Loucy (cell line): ENCODE measurements around the gene MED4.

Experiments
- H2AFZ ChIP-seq: fragments of 200-600 bp; sonication (generic); 2 replicates; pipeline ENCODE4 v1.6.0; 2016; ENCODE audit warnings: antibody characterized with exemption, mild to moderate bottlenecking, low read length, moderate library complexity
- H3F3A ChIP-seq: fragments of 200-600 bp; 2 replicates; pipeline ENCODE4 v1.6.0; 2016; ENCODE audit warnings: antibody characterized with exemption, low read depth, mild to moderate bottlenecking
- H3K27me3 ChIP-seq: fragments of 200-600 bp; sonication (generic); 2 replicates; pipeline ENCODE4 v1.6.1; 2014; ENCODE audit warnings: low read length, mild to moderate bottlenecking; ENCODE audit not compliant: insufficient read depth, poor library complexity, severe bottlenecking
- H3K36me3 ChIP-seq: fragments of 200-600 bp; sonication (generic); 2 replicates; pipeline ENCODE4 v1.6.1; 2016; ENCODE audit warnings: low read length; ENCODE audit not compliant: insufficient read depth
- H3K4me1 ChIP-seq: fragments of 200-600 bp; sonication (generic); 2 replicates; pipeline ENCODE4 v1.5.1; 2014; ENCODE audit warnings: low read length, mild to moderate bottlenecking; ENCODE audit not compliant: insufficient read depth, poor library complexity, severe bottlenecking
- H3K4me2 ChIP-seq: fragments of 200-600 bp; sonication (generic); 2 replicates; pipeline ENCODE4 v1.6.0; 2014; ENCODE audit warnings: antibody characterized with exemption, low read length, low read depth, mild to moderate bottlenecking; ENCODE audit not compliant: poor library complexity, severe bottlenecking
- H3K4me3 ChIP-seq: fragments of 200-600 bp; sonication (generic); 2 replicates; pipeline ENCODE4 v1.5.1; 2014; ENCODE audit warnings: low read length, mild to moderate bottlenecking, mixed read lengths; ENCODE audit not compliant: poor library complexity, severe bottlenecking
- H3K79me2 ChIP-seq: fragments of 200-600 bp; sonication (generic); 2 replicates; pipeline ENCODE4 v1.6.1; 2014; ENCODE audit warnings: low read length; ENCODE audit not compliant: insufficient read depth
- H3K9ac ChIP-seq: fragments of 200-600 bp; sonication (generic); 2 replicates; pipeline ENCODE4 v1.6.0; 2014; ENCODE audit warnings: mild to moderate bottlenecking, low read depth, low read length, moderate library complexity; ENCODE audit not compliant: poor library complexity, severe bottlenecking
- H3K9me2 ChIP-seq: fragments of 200-600 bp; sonication (generic); replicated peaks from 2 replicates; pipeline ENCODE4 v1.6.1; 2016; ENCODE audit warnings: low read depth, low read length, mixed read lengths
- H3K9me3 ChIP-seq: fragments of 200-600 bp; sonication (generic); 2 replicates; pipeline ENCODE4 v1.6.1; 2014; ENCODE audit warnings: mild to moderate bottlenecking, antibody characterized with exemption, low read length, low read depth; ENCODE audit not compliant: insufficient read depth
- H4K20me1 ChIP-seq: fragments of 200-600 bp; sonication (generic); 2 replicates; pipeline ENCODE4 v1.6.0; 2014; ENCODE audit warnings: antibody characterized with exemption, low read length, mild to moderate bottlenecking; ENCODE audit not compliant: insufficient read depth, poor library complexity, severe bottlenecking
- CTCF ChIP-seq: fragments of 200-600 bp; sonication (generic); conservative IDR thresholded peaks from 2 replicates; pipeline ENCODE4 v1.5.1; 2014; ENCODE audit warnings: mild to moderate bottlenecking, antibody characterized with exemption, low read length
- EZH2phosphoT487 ChIP-seq: fragments of 200-600 bp; IDR thresholded peaks from 2 replicates; pipeline ENCODE4 v1.6.1; 2018; ENCODE audit warnings: antibody characterized with exemption, mild to moderate bottlenecking, moderate library complexity, borderline replicate concordance

Gene MED4

GRCh38 chr13:48043789-48044503 lies 51.0 kb downstream of the MED4 start:
- no peaks in the 10 kb centered on the region for H3K9me3 ChIP-seq
- peak overlapping the region; percentile 76 for H3K4me2 ChIP-seq
- peaks cover 10% of the 10 kb centered on the region for H3K79me2 ChIP-seq
- no peak overlapping the region; the same call in 1 of the 2 replicates for H2AFZ ChIP-seq
- H3K4me1 ChIP-seq: peaks cover 46% of the 10 kb centered on the region
- peaks cover 22% of the 10 kb centered on the region; the same call in 1 of the 2 replicates for H3K36me3 ChIP-seq
- peak overlapping the region; percentile 46 for H3K4me3 ChIP-seq
- H3F3A ChIP-seq: no peaks in the 10 kb centered on the region
- peak overlapping the region; percentile 50 for H3K9ac ChIP-seq
- TF ChIP-seq CTCF: no peak
- no peaks in the 10 kb centered on the region for H4K20me1 ChIP-seq
- no peaks in the 10 kb centered on the region for H3K27me3 ChIP-seq
- no peaks in the 10 kb centered on the region for H3K9me2 ChIP-seq

GRCh38 chr13:48042894-48043293 lies 52.0 kb downstream of the MED4 start:
- Histone ChIP-seq H3K9ac (peak overlapping the region; percentile 50), H4K20me1 (no peaks in the 10 kb centered on the region), H3K4me2 (peak overlapping the region; percentile 76), H3K36me3 (peaks cover 17% of the 10 kb centered on the region; the same call in 1 of the 2 replicates), H2AFZ (no peak overlapping the region), H3F3A (no peaks in the 10 kb centered on the region), H3K9me3 (no peaks in the 10 kb centered on the region), H3K4me1 (peaks cover 55% of the 10 kb centered on the region), H3K79me2 (peaks cover 19% of the 10 kb centered on the region), H3K9me2 (no peaks in the 10 kb centered on the region), H3K4me3 (peak overlapping the region; percentile 49), H3K27me3 (no peaks in the 10 kb centered on the region)
- TF ChIP-seq CTCF (no peak), EZH2phosphoT487 (no peak)

GRCh38 chr13:48040896-48041295 lies 54.0 kb downstream of the MED4 start:
- H3K9ac ChIP-seq: no peak overlapping the region
- peaks cover 67% of the 10 kb centered on the region for H3K4me1 ChIP-seq
- H3K79me2 ChIP-seq: peaks cover 28% of the 10 kb centered on the region
- H3K4me3 ChIP-seq: no peak overlapping the region
- no peaks in the 10 kb centered on the region for H3K9me2 ChIP-seq
- no peaks in the 10 kb centered on the region for H4K20me1 ChIP-seq
- TF ChIP-seq EZH2phosphoT487: no peak
- no peak for TF ChIP-seq CTCF
- H3K36me3 ChIP-seq: peaks cover 8% of the 10 kb centered on the region; the same call in 1 of the 2 replicates
- no peaks in the 10 kb centered on the region for H3K27me3 ChIP-seq
- no peak overlapping the region for H2AFZ ChIP-seq
- no peak overlapping the region for H3K4me2 ChIP-seq
- H3F3A ChIP-seq: peaks cover 5% of the 10 kb centered on the region
- H3K9me3 ChIP-seq: no peaks in the 10 kb centered on the region
